Measurements from ENCODE around the gene GPC5. TPM values are rescaled to one million over a fixed set of nuclear protein-coding genes. Genes with fewer than 3 reads are reported as not detected.

GPC5 gene
- total RNA-seq, 1 experiment from 2014 or later: 0.15 TPM

DNA sequence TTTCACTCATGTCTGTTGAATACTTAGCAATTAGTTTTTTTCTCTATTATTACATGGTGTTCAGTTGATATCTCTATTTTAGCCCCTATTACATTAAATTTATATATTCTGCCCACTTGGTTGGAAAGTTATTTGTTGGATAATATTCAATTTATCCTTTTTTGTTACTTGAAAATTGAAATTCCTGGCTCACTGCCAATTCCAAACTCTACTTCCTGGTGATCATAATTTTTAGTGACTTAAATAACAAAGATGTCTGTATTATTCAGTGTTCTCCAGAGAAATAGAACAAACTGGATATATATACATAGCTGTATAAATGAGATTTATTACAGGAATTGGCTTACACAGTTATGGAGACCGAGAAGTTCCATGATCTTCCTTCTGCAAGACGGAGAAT lies 93.6 kb downstream of the GPC5 start:
- Histone ChIP-seq H3K56ac (ENCODE audit: insufficient read length, low read depth, low read length) (no peak overlapping the region), H2BK20ac (ENCODE audit: low read depth, low read length, poor library complexity, severe bottlenecking) (no peak overlapping the region), H2BK15ac (ENCODE audit: low read depth, low read length) (no peak overlapping the region), H2BK120ac (ENCODE audit: low read depth, low read length, poor library complexity, severe bottlenecking) (no peak overlapping the region), H3K14ac (ENCODE audit: insufficient read depth, low read length) (no peak overlapping the region), H3K4me2 (ENCODE audit: insufficient read depth, insufficient read length, low read length) (no peak overlapping the region), H3K9me3 (ENCODE audit: control insufficient read depth, low read depth, low read length) (no peaks in the 10 kb centered on the region), H2AFZ (ENCODE audit: low read length) (no peak overlapping the region), H3K18ac (ENCODE audit: insufficient read length, low read depth, low read length) (no peak overlapping the region), H3K4me1 (ENCODE audit: insufficient read depth, low read length) (no peaks in the 10 kb centered on the region), H3K23me2 (ENCODE audit: insufficient read length, low read depth, low read length, poor library complexity, severe bottlenecking) (no peaks in the 10 kb centered on the region), H4K91ac (ENCODE audit: insufficient read length, low read depth, low read length) (no peak overlapping the region), H3K27ac (ENCODE audit: insufficient read length, low read depth, low read length) (no peak overlapping the region), H3K23ac (ENCODE audit: insufficient read length, low read depth, low read length) (no peak overlapping the region), H4K8ac (replicated peaks; ENCODE audit: insufficient read length, low read depth, low read length) (no peak overlapping the region), H4K5ac (ENCODE audit: insufficient read length, low read depth, low read length) (no peak overlapping the region), H3K79me2 (ENCODE audit: insufficient read depth, low read length) (no peaks in the 10 kb centered on the region), H3K27me3 (ENCODE audit: insufficient read depth, low read length) (no peaks in the 10 kb centered on the region), H3K4ac (ENCODE audit: low read depth, low read length) (no peak overlapping the region), H3T11ph (ENCODE audit: low read length) (no peak overlapping the region), H2AK5ac (ENCODE audit: insufficient read length, low read length) (no peak overlapping the region), H3K79me1 (ENCODE audit: insufficient read depth, low read depth, low read length, poor library complexity, severe bottlenecking) (no peaks in the 10 kb centered on the region), H2BK5ac (ENCODE audit: insufficient read length, low read length) (no peak overlapping the region), H3K9ac (ENCODE audit: extremely low read depth, insufficient read length, low read length) (no peak overlapping the region), H4K20me1 (ENCODE audit: control insufficient read depth, insufficient read depth, insufficient read length) (no peaks in the 10 kb centered on the region), H2BK12ac (ENCODE audit: insufficient read length, low read depth, low read length) (no peak overlapping the region)
- Mint-ChIP-seq H3K27me3 (ENCODE audit: low read depth) (peaks cover 2% of the 10 kb centered on the region; the same call in 1 of the 2 replicates), H3K4me3 (no peak overlapping the region), H3K9me3 (peaks cover 3 to 5% of the 10 kb centered on the region in 2 experiments; a peak in 3 of 5 replicates), H3K36me3 (ENCODE audit: insufficient read depth in 1 of 3, low read depth in 3 of 3) (peaks cover 0 to 5% (median 0%) of the 10 kb centered on the region in 3 experiments; a peak in 3 of 7 replicates), H3K4me1 (peaks cover 0 to 3% of the 10 kb centered on the region in 2 experiments; a peak in 1 of 4 replicates), H3K27ac (no peak overlapping the region)
- TF ChIP-seq, protein P1, sequence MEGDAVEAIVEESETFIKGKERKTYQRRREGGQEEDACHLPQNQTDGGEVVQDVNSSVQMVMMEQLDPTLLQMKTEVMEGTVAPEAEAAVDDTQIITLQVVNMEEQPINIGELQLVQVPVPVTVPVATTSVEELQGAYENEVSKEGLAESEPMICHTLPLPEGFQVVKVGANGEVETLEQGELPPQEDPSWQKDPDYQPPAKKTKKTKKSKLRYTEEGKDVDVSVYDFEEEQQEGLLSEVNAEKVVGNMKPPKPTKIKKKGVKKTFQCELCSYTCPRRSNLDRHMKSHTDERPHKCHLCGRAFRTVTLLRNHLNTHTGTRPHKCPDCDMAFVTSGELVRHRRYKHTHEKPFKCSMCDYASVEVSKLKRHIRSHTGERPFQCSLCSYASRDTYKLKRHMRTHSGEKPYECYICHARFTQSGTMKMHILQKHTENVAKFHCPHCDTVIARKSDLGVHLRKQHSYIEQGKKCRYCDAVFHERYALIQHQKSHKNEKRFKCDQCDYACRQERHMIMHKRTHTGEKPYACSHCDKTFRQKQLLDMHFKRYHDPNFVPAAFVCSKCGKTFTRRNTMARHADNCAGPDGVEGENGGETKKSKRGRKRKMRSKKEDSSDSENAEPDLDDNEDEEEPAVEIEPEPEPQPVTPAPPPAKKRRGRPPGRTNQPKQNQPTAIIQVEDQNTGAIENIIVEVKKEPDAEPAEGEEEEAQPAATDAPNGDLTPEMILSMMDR (conservative IDR thresholded peaks at IDR 0.05): no peak
- DNase-seq: no peak
- no CpG with 5 or more reads among the region's 2 CpGs for WGBS (ENCODE audit: extremely low coverage, insufficient read length, low lambda C conversion rate)

Measured in H9 (cell line).